GM15510 (cell line): Measurements from ENCODE around the gene FCER1G.

ENCODE experiments used
- POLR2A ChIP-seq: IDR thresholded peaks from 3 replicates; pipeline ENCODE4 v1.6.1; 2011; ENCODE audit warnings: borderline replicate concordance; ENCODE audit not compliant: insufficient read length; ENCODE audit errors: extremely low read depth

The FCER1G gene

DNA sequence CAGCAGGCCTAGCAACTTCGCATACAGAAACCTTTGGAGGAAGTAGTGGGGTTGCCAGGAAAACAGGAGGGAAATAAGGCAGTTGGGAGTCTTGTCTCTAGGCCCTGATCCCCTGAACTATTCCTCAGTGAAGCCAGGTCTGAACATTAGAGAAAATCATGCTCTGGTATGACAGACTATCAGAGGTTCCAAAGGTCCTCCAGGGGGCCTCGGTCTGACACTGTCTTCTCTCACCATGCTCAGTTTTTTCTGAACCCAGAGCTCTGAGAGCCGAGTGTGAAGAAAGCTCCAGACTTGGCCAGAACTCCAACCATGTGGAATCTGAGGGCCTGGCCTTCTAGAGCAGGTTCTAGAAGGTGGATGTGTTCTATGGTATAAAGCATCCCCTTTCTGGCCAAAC lies 14.8 kb downstream of the FCER1G start:
- no peak for TF ChIP-seq POLR2A

DNA sequence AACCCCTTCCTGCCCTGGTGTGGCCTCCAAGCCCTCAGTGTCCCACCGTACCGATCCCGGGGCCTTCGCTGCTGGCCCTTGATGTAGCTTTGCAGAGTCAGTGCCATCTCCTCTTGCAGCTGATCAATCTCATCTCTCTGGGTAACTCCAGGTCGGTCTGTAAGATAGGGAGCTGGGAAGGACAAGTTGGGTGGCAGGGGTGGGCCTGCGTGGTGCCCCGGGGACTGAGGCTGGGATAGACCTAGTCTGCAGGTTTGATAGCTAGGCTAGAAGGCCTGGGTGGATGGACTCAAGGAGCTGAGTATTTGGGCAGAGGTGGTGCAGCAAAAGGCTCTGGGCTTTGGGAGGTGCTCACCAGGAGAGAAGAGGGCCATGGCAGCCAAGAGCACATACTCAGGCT lies 15.7 kb downstream of the FCER1G start:
- no peak for TF ChIP-seq POLR2A

DNA sequence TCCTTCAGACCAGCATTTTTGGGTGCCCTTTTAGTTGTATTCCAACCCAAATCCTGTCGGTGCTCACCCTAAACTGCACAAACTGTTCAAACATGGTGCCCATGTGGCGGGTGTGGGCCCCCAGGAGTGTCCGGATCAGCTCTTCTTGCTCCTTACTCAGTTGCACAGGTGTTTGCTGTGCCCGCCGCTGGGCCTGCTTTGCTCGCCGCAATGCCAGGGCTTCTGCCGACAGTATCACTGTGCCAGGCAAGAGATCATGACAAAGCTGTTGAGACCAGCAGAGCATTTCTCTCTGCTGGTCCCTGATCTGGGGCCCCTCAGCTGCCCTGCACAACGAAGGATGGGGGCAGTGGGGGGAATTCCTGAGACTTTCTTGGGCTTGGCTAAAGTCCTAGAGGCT lies 18.0 kb downstream of the FCER1G start:
- no peak for TF ChIP-seq POLR2A

DNA sequence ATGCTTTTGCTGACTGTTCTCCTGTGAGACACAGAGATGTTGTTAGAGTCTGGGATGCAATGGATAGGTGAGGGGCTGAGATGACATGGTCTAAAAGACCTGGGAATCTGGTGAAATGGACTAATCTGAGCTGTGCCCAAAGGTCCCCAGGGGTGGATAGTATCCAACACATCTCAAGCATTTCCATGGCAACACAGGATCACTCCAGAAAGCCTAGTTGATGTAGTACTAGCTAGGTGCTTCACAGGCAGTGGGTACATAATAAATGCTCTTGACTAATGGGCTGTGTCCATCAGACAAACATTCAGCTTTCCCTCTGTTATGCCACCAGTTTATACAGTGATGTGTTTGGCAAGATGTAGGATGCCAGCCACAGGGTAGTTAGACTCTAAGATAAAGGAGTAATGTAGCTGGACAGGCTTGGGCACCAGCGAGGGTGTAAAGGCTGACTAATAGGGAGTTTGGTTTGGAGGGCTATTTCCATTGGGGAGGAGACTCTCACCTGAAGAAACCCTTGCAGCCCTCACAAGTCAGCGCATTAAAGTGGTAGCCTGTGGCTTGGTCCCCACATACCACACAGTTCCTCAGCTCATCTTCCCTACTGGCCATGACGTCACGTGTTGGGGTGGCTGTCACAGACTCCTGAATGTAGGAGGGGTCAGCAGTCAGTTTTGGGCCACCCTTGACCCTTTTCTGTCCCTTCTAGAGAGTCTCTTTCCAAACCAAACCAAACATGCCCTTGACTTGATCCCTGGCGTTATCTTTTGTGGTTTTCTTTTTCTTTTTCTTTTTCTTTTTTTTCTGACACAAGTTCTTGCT lies 21.1 kb downstream of the FCER1G start:
- TF ChIP-seq POLR2A, result no peak

DNA sequence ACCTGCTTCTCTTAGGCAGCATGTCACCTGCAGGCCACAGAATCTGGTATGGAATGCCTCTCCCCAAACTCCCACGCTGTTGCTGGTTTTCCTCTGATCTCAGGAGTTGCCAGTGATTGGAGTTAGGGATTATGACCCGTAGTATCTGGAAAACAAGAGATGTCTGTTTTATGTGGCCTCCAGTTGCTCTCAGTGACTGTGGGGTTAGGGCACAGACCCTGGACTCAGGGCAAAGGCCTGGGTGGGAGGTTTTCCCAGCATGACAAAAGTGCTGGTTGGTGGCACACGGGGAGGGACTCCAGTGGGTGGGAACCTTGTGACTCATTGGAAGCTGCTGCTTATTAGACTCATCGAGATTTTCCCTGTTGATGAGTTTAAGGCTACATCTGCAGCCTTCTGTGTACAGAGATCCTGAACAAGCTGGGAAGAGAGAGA lies 23.0 kb downstream of the FCER1G start, which contains the start of gene NR1I3:
Gene NR1I3 (minus strand): TSS at position 165 of the 435 bp plus-strand sequence. CDS start 1,638 bp downstream, outside the sequence.
- TF ChIP-seq POLR2A, result no peak

DNA sequence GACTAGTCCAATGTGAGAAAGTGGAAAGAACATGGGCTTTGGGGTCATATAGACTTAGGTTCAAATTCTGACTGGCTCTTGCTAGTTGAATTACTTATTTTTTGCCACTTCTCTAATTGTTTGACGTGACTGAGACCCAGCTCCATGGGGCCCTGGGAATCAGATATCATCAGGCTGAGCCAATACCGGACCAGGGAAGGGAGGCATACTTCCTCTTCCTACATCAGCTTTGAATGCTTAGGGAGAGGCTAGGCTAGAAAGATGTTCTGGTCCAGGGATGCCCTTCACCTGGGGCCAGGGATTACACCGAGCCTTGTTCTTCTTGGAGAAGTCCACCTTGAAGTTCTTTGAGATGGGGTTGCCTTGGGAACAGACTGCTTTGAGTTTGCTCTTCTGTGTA lies 26.6 kb downstream of the FCER1G start:
- TF ChIP-seq POLR2A, result no peak

DNA sequence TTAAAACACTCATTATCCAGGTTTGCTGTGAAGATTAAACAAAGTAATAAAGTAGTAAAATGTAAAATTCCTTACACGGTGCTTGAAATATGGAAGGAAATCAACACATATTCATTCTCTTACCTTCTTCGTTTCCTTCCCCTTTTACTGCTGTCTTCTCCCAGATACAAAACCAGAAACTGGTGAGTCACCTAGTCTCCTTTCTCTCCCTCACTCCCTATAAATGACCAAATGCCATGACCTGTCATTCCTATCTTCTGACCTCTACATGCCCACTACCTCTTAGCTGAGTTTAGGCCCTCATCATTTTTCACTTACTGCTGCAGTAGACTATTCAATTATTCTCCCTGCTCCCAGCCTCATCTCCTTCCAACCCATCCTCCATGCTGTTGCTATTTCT lies 27.2 kb downstream of the FCER1G start:
- no peak for TF ChIP-seq POLR2A

DNA sequence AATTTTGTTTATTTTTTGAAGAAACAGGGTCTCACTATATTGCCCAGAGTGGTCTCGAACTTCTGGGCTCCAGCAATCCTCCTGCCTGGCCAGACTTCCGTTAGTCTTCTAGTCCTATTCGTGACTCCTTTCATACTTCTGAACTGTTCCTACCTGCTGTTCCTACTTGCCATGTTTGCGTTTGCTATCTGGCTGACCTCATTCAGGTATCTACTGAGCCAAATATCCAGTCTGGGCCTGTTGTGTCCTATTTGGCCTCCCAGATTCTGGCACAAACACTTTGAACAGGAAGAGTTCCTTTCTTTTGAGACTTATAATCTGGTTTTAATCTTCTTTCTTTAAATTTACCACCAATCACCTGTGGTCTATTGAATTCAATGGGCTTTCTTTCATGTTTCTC lies 29.8 kb downstream of the FCER1G start:
- no peak for TF ChIP-seq POLR2A

DNA sequence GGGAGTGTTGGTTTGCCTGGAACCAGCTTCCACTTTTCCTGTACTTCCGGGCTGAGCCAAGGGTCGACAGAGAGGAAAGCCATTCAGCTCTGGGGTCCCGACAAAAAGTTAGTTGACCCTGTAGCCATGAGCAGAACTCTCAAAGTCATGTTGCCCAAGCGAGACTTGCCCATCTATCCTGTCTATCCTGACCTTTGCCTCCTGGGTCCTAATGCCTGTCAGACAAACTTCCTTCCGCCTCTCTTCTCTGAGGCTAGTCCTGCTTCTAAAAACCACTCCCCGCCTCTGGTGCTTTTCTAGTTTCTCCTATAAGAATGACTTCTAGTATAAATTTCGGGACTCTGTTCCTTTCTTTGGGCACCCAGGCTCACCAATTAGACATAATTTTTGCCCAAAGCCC lies 35.7 kb downstream of the FCER1G start:
- no peak for TF ChIP-seq POLR2A

DNA sequence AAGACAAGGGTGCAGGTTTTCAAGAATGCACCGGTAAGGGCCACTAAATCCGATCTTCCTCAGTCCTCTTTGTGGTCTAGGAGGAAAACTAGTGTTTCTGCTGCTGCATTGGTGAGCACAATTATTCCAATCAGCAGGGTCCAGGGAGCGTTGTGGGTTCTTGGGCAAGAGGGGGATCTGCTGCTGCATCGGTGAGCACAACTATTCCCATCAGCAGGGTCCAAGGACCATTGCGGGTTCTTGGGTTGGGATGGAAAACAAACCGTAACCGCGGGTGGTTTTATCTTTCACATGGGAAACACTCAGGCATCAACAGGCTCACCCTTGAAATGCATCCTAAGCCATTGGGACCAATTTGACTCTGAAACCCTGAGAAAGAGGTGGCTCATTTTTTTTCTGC lies 36.5 kb downstream of the FCER1G start:
- TF ChIP-seq POLR2A, result no peak

DNA sequence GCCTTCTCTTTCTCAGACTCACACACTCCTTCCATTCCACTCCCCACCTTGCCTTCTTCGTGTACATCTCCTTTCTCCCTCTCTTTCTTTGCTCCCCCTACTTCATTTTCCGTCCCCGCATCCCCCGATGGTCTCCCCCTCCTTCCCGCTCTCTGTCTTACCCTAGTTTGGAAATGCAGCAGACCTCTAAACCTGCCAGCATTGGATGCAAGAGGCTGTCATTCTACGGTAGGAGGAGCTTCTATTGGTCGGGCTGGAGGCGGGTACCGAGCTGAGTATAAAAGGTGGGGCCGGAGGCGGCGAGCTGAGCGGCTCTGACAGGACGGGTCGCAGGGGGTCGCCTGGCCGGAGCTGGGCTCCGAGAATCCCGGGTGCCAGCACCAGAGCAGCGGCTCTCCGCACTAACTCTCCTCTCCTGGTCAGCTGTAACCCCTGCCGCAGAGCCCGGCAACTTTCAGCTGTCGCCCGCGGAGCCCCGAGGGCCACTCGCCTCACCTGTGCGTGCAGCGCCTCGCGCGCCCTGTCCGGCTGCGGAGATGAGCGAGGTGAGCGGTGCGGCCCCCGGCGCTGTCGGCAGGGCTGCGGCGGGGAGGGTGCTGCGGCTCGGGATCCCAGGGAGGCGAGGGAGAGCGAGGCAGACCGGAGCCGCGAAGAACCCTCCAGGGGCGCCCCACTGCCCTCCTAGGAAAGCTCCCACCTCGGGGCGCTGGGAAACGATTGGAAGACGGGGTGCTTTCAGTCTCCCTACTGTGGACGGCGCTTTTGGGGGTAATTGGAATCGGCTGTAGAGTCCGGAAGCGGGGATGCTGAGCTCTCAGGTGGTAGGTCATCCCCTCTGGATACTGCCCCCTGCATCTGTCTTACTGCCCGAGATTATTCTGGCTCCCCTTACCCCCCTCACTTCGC lies 43.6 kb downstream of the FCER1G start, which contains the start of gene PCP4L1:
Gene PCP4L1 (plus strand): TSS at position 307 of the 906 bp plus-strand sequence. CDS start 230 bp downstream, at position 537.
- TF ChIP-seq POLR2A, result peak; percentile 36

DNA sequence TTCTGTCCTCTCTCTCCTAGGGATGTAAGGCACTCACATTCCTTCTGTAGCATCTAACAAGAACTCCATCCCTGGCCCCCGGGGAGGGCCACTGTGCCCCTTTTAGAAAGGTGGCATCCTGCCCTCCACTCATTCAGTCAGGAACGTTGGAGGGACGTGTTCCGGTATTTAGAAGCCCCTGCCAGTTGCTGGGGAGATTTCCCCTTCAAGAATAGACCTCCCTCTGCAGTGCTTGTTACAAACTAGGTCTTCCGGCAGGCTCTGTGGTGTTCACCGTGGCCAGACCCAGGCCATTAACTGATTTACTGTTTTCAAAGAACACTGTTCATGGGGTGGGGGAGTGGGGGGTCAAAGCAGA lies 44.2 kb downstream of the FCER1G start:
- TF ChIP-seq POLR2A, result no peak

DNA sequence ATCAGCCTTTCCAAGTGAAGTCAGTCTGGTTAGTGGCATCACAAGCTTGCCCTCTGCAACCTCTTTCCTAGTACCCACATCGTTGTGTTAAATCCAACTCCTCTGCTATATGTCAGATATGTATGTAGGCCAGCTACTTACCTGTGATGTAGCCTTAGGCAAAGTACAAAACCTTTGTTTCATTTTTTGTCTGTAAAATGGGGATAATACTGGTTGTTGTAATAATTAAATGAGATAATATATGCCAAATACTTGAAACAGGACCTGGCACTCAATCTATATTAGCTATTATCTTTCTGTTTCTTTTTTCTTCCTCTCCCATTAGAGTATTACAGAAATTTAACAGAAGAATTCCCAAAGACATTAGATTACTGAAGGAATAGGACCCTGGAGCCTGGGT lies 44.7 kb downstream of the FCER1G start:
- no peak for TF ChIP-seq POLR2A

DNA sequence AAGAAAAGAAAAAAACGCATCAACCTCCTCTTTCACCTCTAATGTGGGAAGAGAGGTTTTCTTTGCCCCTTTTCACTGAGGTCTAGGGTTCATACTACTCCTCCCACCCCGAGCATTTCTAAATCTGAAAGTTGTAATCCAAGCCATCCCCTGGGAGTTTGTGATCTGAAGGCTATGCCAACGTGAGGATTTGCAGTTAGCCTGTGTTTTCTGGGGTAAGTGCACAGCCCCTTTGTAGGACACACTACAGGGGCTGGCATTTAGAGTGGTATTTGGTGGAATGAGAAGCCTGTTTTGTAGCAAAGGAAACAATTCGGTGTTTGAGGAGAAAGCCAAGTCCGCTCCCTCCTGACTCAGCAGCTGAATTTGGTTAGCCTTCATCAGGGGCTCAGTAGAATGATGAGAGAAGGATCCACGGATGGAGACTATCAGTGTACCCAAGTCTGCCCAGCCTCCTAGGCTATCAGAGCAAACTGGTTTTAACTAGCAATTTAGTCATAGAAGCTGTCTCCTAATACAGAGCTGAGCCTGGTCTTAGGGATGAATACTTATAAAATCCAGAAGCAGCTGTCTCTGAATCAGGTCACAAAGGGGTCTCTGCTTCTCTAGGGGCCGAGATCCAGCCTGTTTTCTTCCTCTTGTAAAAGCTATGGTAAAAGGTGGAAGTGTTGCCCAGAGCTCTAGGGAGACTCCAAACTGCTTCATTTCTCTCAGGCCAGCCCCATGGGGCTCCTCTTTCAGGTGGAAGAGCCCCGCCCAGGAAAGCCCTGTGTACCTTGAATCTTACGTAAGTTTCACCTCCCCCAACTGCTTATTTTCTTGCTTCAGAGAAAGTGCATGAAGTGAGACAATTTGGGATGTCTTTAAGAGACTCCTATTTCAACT lies 45.5 kb downstream of the FCER1G start:
- TF ChIP-seq POLR2A, result no peak

DNA sequence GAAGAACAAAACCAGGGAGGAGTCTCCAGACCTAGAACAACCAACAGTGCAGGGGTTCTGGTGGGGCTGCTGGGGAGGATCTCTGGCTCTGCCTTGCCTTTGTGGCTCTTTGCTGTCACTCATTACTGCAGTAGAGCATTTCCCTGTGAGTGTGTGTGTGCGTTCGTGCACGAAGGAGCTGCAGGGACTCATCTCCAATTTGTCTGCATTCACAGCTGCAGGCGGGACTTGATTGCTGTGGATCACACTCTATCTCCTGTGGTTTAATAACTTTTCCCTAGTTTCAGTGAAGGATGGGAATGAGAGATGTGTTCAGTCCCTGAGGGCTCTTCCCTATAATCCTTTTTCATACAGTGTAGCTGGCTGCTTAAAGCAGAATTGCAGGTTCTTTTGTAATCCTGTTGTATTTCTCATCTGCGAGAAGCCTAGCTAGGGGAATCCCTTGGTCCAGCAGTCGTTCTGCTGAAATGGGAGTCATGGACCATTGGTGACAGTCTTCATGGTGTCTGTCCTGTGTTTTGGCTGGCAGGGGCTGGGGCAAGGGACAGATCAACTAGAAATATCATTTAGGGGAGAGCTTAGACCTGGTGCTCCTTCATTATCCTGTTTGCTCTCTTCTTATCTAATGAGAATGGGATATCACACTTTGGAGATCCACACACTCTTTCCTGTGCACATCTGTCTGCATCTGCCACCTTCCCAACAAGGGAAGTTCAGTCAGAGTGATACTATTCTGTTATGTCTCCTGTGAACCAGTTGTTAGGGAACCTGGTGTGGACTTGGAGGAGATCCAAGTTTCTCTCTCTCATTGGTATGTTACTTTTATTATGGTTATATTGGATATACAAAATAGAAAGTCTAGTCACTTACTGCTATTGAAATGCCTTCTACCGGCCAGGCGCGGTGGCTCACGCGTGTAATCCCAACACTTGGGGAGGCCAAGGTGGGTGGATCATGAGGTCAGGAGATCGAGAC lies 46.5 kb downstream of the FCER1G start:
- no peak for TF ChIP-seq POLR2A
